SK-N-SH treated with all-trans-retinoic acid at 6 μM for 48 hours (cell line): ENCODE measurements around the gene IQCM.

Experiments
- ATAC-seq: fragments of 200-7000 bp; cut with Tn5 transposase; 3 replicates; pipeline ENCODE4 v1.9.1; 2020; ENCODE audit warnings: mild to moderate bottlenecking, moderate library complexity
- ARNTL ChIP-seq: fragments of 450-650 bp; formaldehyde crosslinking; IDR thresholded peaks from 2 replicates; pipeline ENCODE4 v1.5.0; 2020; ENCODE audit warnings: low read depth, mild to moderate bottlenecking, moderate library complexity, borderline replicate concordance
- BACH2 ChIP-seq: fragments of 250-450 bp; sonication (Bioruptor Pico); IDR thresholded peaks from 2 replicates; pipeline ENCODE4 v1.9.0; 2021; ENCODE audit warnings: mild to moderate bottlenecking, borderline replicate concordance
- CSDC2 ChIP-seq: fragments of 250-450 bp; sonication (Bioruptor Pico); IDR thresholded peaks from 2 replicates; pipeline ENCODE4 v1.5.0; 2020; ENCODE audit warnings: mild to moderate bottlenecking, moderate library complexity
- ESRRG ChIP-seq: fragments of 250-450 bp; sonication (Bioruptor Pico); IDR thresholded peaks from 2 replicates; pipeline ENCODE4 v1.6.1; 2021; ENCODE audit warnings: mild to moderate bottlenecking
- GLIS3 ChIP-seq: fragments of 250-450 bp; sonication (Bioruptor Pico); IDR thresholded peaks from 2 replicates; pipeline ENCODE4 v1.5.0; 2020; ENCODE audit warnings: mild to moderate bottlenecking, moderate library complexity
- ISL1 ChIP-seq: fragments of 250-450 bp; sonication (Bioruptor Pico); IDR thresholded peaks from 2 replicates; pipeline ENCODE4 v2.1.2; 2022; ENCODE audit warnings: mild to moderate bottlenecking, moderate library complexity
- OSR1 ChIP-seq: fragments of 250-450 bp; sonication (Bioruptor Pico); IDR thresholded peaks from 2 replicates; pipeline ENCODE4 v1.8.0; 2022; ENCODE audit warnings: moderate library complexity, mild to moderate bottlenecking, inconsistent platforms
- PATZ1 ChIP-seq: fragments of 250-450 bp; sonication (Bioruptor Pico); IDR thresholded peaks from 2 replicates; pipeline ENCODE4 v1.8.0; 2020; ENCODE audit warnings: mild to moderate bottlenecking, moderate library complexity, borderline replicate concordance
- PPARA ChIP-seq: fragments of 250-450 bp; sonication (Bioruptor Pico); IDR thresholded peaks from 2 replicates; pipeline ENCODE4 v1.5.0; 2020; ENCODE audit warnings: mild to moderate bottlenecking, borderline replicate concordance
- RARB ChIP-seq: fragments of 250-450 bp; sonication (Bioruptor Pico); IDR thresholded peaks from 2 replicates; pipeline ENCODE4 v1.8.0; 2021; ENCODE audit warnings: mild to moderate bottlenecking, moderate library complexity
- SNAI2 ChIP-seq: fragments of 250-450 bp; sonication (Bioruptor Pico); IDR thresholded peaks from 2 replicates; pipeline ENCODE4 v1.5.0; 2020; ENCODE audit warnings: mild to moderate bottlenecking, moderate library complexity
- TCF4 ChIP-seq: fragments of 250-450 bp; sonication (Bioruptor Pico); IDR thresholded peaks from 2 replicates; pipeline ENCODE4 v1.8.0; 2021; ENCODE audit warnings: mild to moderate bottlenecking, moderate library complexity, borderline replicate concordance
- TOX ChIP-seq: fragments of 250-450 bp; sonication (Bioruptor Pico); IDR thresholded peaks from 2 replicates; pipeline ENCODE4 v1.8.0; 2021; ENCODE audit warnings: mild to moderate bottlenecking, moderate library complexity, borderline replicate concordance
- ZC3H10 ChIP-seq: fragments of 250-450 bp; sonication (Bioruptor Pico); IDR thresholded peaks from 2 replicates; pipeline ENCODE4 v1.5.1; 2021; ENCODE audit warnings: mild to moderate bottlenecking, moderate library complexity
- ZFP3 ChIP-seq: fragments of 250-450 bp; sonication (Bioruptor Pico); IDR thresholded peaks from 2 replicates; pipeline ENCODE4 v1.5.0; 2020; ENCODE audit warnings: mild to moderate bottlenecking, moderate library complexity
- ZFP30 ChIP-seq: fragments of 450-650 bp; formaldehyde crosslinking; IDR thresholded peaks from 2 replicates; pipeline ENCODE4 v1.5.0; 2022; ENCODE audit warnings: mild to moderate bottlenecking, moderate library complexity
- ZNF565 ChIP-seq: fragments of 450-650 bp; formaldehyde crosslinking; conservative IDR thresholded peaks from 2 replicates; pipeline ENCODE4 v1.5.0; 2020; ENCODE audit warnings: low read depth, mild to moderate bottlenecking, moderate library complexity
- ZNF8 ChIP-seq: fragments of 450-650 bp; formaldehyde crosslinking; IDR thresholded peaks from 2 replicates; pipeline ENCODE4 v1.5.0; 2020; ENCODE audit warnings: mild to moderate bottlenecking, moderate library complexity
- TF ChIP-seq, protein P1 (sequence below): fragments of 250-450 bp; sonication (Bioruptor Pico); IDR thresholded peaks from 2 replicates; pipeline ENCODE4 v1.8.0; 2021; ENCODE audit warnings: low read depth, mild to moderate bottlenecking, moderate library complexity, borderline replicate concordance
- TF ChIP-seq, protein P2 (sequence below): fragments of 250-450 bp; sonication (Bioruptor Pico); IDR thresholded peaks from 2 replicates; pipeline ENCODE4 v1.5.1; 2021; ENCODE audit warnings: mild to moderate bottlenecking, moderate library complexity
- TF ChIP-seq, protein P3 (sequence below): fragments of 250-450 bp; sonication (Bioruptor Pico); IDR thresholded peaks from 2 replicates; pipeline ENCODE4 v1.5.1; 2020; ENCODE audit warnings: low read depth, mild to moderate bottlenecking, moderate library complexity

The IQCM gene

GRCh38 chr4:149345424-149345823 lies 470.2 kb downstream of the IQCM start:
- ATAC-seq: no peak
- TF ChIP-seq, protein P1, sequence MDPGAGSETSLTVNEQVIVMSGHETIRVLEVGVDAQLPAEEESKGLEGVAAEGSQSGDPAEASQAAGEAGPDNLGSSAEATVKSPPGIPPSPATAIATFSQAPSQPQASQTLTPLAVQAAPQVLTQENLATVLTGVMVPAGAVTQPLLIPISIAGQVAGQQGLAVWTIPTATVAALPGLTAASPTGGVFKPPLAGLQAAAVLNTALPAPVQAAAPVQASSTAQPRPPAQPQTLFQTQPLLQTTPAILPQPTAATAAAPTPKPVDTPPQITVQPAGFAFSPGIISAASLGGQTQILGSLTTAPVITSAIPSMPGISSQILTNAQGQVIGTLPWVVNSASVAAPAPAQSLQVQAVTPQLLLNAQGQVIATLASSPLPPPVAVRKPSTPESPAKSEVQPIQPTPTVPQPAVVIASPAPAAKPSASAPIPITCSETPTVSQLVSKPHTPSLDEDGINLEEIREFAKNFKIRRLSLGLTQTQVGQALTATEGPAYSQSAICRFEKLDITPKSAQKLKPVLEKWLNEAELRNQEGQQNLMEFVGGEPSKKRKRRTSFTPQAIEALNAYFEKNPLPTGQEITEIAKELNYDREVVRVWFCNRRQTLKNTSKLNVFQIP (CRISPR knock-in tag): no peak
- no peak for TF ChIP-seq PATZ1
- no peak for TF ChIP-seq ZFP30 (CRISPR knock-in tag)
- no peak for TF ChIP-seq BACH2 (CRISPR knock-in tag)
- TF ChIP-seq ZNF8 (CRISPR knock-in tag): no peak
- TF ChIP-seq ZFP3: no peak
- TF ChIP-seq ZNF565 (CRISPR knock-in tag): no peak
- TF ChIP-seq, protein P2, sequence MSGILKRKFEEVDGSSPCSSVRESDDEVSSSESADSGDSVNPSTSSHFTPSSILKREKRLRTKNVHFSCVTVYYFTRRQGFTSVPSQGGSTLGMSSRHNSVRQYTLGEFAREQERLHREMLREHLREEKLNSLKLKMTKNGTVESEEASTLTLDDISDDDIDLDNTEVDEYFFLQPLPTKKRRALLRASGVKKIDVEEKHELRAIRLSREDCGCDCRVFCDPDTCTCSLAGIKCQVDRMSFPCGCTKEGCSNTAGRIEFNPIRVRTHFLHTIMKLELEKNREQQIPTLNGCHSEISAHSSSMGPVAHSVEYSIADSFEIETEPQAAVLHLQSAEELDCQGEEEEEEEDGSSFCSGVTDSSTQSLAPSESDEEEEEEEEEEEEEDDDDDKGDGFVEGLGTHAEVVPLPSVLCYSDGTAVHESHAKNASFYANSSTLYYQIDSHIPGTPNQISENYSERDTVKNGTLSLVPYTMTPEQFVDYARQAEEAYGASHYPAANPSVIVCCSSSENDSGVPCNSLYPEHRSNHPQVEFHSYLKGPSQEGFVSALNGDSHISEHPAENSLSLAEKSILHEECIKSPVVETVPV (CRISPR knock-in tag): no peak
- no peak for TF ChIP-seq OSR1 (CRISPR knock-in tag)
- no peak for TF ChIP-seq PPARA (CRISPR knock-in tag)
- TF ChIP-seq TCF4 (CRISPR knock-in tag): no peak
- no peak for TF ChIP-seq SNAI2 (CRISPR knock-in tag)
- no peak for TF ChIP-seq ESRRG
- no peak for TF ChIP-seq RARB (CRISPR knock-in tag)
- TF ChIP-seq, protein P3, sequence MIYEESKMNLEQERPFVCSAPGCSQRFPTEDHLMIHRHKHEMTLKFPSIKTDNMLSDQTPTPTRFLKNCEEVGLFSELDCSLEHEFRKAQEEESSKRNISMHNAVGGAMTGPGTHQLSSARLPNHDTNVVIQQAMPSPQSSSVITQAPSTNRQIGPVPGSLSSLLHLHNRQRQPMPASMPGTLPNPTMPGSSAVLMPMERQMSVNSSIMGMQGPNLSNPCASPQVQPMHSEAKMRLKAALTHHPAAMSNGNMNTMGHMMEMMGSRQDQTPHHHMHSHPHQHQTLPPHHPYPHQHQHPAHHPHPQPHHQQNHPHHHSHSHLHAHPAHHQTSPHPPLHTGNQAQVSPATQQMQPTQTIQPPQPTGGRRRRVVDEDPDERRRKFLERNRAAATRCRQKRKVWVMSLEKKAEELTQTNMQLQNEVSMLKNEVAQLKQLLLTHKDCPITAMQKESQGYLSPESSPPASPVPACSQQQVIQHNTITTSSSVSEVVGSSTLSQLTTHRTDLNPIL (CRISPR knock-in tag): no peak
- TF ChIP-seq, all 23 proteins: peak for 0

- ATAC-seq: no peak
Measured at GRCh38 chr4:149344436-149344835, 471.2 kb downstream of the IQCM start.

More at GRCh38 chr4:149344436-149344835, 471.2 kb downstream of the IQCM start:
- TF ChIP-seq ARNTL (no peak), PATZ1 (no peak), ZNF8 (CRISPR knock-in tag) (no peak), BACH2 (CRISPR knock-in tag) (no peak), PPARA (CRISPR knock-in tag) (no peak), TOX (no peak), GLIS3 (CRISPR knock-in tag) (no peak), ISL1 (CRISPR knock-in tag) (no peak), SNAI2 (CRISPR knock-in tag) (no peak), CSDC2 (CRISPR knock-in tag) (no peak), RARB (CRISPR knock-in tag) (no peak), ZC3H10 (CRISPR knock-in tag) (no peak), ZFP30 (CRISPR knock-in tag) (no peak)
- TF ChIP-seq, protein P3 (CRISPR knock-in tag): no peak
- TF ChIP-seq, protein P2 (CRISPR knock-in tag): no peak
